Naive thymus-derived CD4-positive, alpha-beta T cell (primary cell): ENCODE results near the gene PRB2. TPM values are rescaled to one million over a fixed set of nuclear protein-coding genes. Genes with fewer than 3 reads are reported as not detected.
"Not testable (repeated sequence)": the region's sequence is repeated elsewhere in the genome, so short reads cannot be mapped to it uniquely, and the experiment has no call there.

Experiments used
- ATAC-seq: fragments of 150-1000 bp; cut with Tn5 transposase; 2 replicates; pipeline ENCODE4 v1.10.0; 2021; ENCODE audit warnings: mild to moderate bottlenecking, moderate library complexity
- CTCF ChIA-PET: fragments of 350-600 bp; sonication (Branson Sonifier 250); formaldehyde crosslinking; loops from one replicate; lab custom pipeline; 2021; ENCODE audit warnings: antibody characterized with exemption; lab: Charles Lee
- POLR2A ChIA-PET: fragments of 350-600 bp; sonication (Branson Sonifier 250); formaldehyde crosslinking; loops from one replicate; lab custom pipeline; 2021; ENCODE audit warnings: antibody characterized with exemption, inconsistent platforms; lab: Charles Lee
- DNase-seq, 9 donors: peaks; one replicate each; pipeline versions ENCODE4 v3.0.0 to v3.0.0-alpha.2; 2020 to 2022; ENCODE audit warnings: mixed read lengths in 1 of 9
- H3K27ac ChIP-seq: one replicate; pipeline ENCODE4 v1.7.0; 2013; ENCODE audit warnings: mild to moderate bottlenecking, low read depth, low read length, moderate library complexity
- H3K27me3 ChIP-seq, 2 donors: one replicate each; pipeline ENCODE4 v1.7.0; 2013; ENCODE audit warnings: low read length in 2 of 2, mild to moderate bottlenecking in 2 of 2, moderate library complexity in 2 of 2; ENCODE audit not compliant: control insufficient read depth in 2 of 2, insufficient read depth in 2 of 2
- H3K36me3 ChIP-seq, 3 experiments: 1 replicate in 2 of 3; 2 replicates in 1 of 3; pipeline ENCODE4 v1.7.0; 2013; ENCODE audit warnings: low read length in 3 of 3, mild to moderate bottlenecking in 3 of 3, moderate library complexity in 1 of 3; ENCODE audit not compliant: insufficient read depth in 3 of 3, control insufficient read depth in 2 of 3
- H3K4me1 ChIP-seq, 2 donors: one replicate each; pipeline ENCODE4 v1.7.0; 2013; ENCODE audit warnings: low read length in 2 of 2, mild to moderate bottlenecking in 2 of 2, moderate library complexity in 1 of 2; ENCODE audit not compliant: control insufficient read depth in 2 of 2, insufficient read depth in 2 of 2
- H3K4me3 ChIP-seq: 2 replicates; pipeline ENCODE4 v1.7.0; 2013; ENCODE audit warnings: mild to moderate bottlenecking, low read length
- H3K9me3 ChIP-seq, 3 experiments: 1 replicate in 2 of 3; 2 replicates in 1 of 3; pipeline ENCODE4 v1.7.0; 2013; ENCODE audit warnings: low read length in 3 of 3; ENCODE audit not compliant: control insufficient read depth in 2 of 3
- H3K27ac Mint-ChIP-seq, 9 donors: one replicate each; pipeline ENCODE4 v1.8.0; 2020 to 2022; ENCODE audit warnings: mixed read lengths in 9 of 9, mild to moderate bottlenecking in 8 of 9, moderate library complexity in 5 of 9, inconsistent platforms in 2 of 9
- H3K27me3 Mint-ChIP-seq, 5 donors: one replicate each; pipeline ENCODE4 v1.8.0; 2021 to 2022; ENCODE audit warnings: mixed read lengths in 5 of 5, mild to moderate bottlenecking in 1 of 5
- H3K36me3 Mint-ChIP-seq, 5 donors: one replicate each; pipeline ENCODE4 v1.8.0; 2020 to 2022; ENCODE audit warnings: mixed read lengths in 5 of 5, mild to moderate bottlenecking in 3 of 5, inconsistent platforms in 1 of 5
- H3K4me1 Mint-ChIP-seq, 7 donors: one replicate each; pipeline ENCODE4 v1.8.0; 2020 to 2022; ENCODE audit warnings: mixed read lengths in 7 of 7, mild to moderate bottlenecking in 3 of 7, inconsistent platforms in 1 of 7
- H3K4me3 Mint-ChIP-seq, 10 donors: one replicate each; pipeline ENCODE4 v1.8.0; 2020 to 2022; ENCODE audit warnings: mild to moderate bottlenecking in 10 of 10, mixed read lengths in 10 of 10, moderate library complexity in 6 of 10, inconsistent platforms in 2 of 10
- H3K9me3 Mint-ChIP-seq, 11 donors: one replicate each; pipeline ENCODE4 v1.8.0; 2020 to 2022; ENCODE audit warnings: mixed read lengths in 11 of 11, mild to moderate bottlenecking in 4 of 11, inconsistent platforms in 1 of 11, moderate library complexity in 1 of 11
- intact Hi-C, 2 donors: fragments of 100-400 bp; cut with micrococcal nuclease; formaldehyde crosslinking; loops; one replicate each; pipeline ENCODE4 v1.15.1; 2023
- polyA plus RNA-seq, 2 donors: library from polyadenylated mRNA; unstranded; fragments of 300-500 nt; fragmentation: Illumina TruSeq; gene quantifications; one replicate each; pipeline ENCODE4 v1.2.3, GENCODE V29; 2021
- total RNA-seq, 6 experiments: library from RNA in 5 of 6; stranded (reverse) in 5 of 6; gene quantifications; 1 replicate in 5 of 6; 2 replicates in 1 of 6; pipeline ENCODE4 v1.2.3 and lab custom pipeline; 2021 to 2026

The PRB2 gene
- total RNA-seq (not detected), polyA plus RNA-seq (not detected), total RNA-seq (lab: John Stamatoyannopoulos, UW) (not detected)

GRCh38 chr12:11395467-11395866, at the start of gene PRB2:
Gene PRB2 (minus strand): TSS chr12:11395567. CDS start chr12:11395529, 38 bp downstream.
- CTCF ChIA-PET, H3K27me3 ChIP-seq, H3K27ac ChIP-seq, H3K4me3 Mint-ChIP-seq, H3K4me1 Mint-ChIP-seq, H3K9me3 ChIP-seq, H3K4me1 ChIP-seq, POLR2A ChIA-PET, H3K9me3 Mint-ChIP-seq, H3K36me3 Mint-ChIP-seq, H3K36me3 ChIP-seq, ATAC-seq, intact Hi-C loops, DNase-seq, H3K4me3 ChIP-seq, H3K27me3 Mint-ChIP-seq: not testable (repeated sequence)
- peak within 1 kb of the TSS in 1 of 9 donors; percentile 43 for H3K27ac Mint-ChIP-seq

GRCh38 chr12:11437966-11438365, 42.6 kb upstream of the PRB2 start:
- intact Hi-C loops, result no loop called here
- Mint-ChIP-seq H3K36me3 (peaks cover 0 to 5% (median 0%) of the 10 kb centered on the region in 5 donors), H3K4me3 (no peak overlapping the region), H3K4me1 (no peaks in the 10 kb centered on the region), H3K27ac (no peak overlapping the region), H3K9me3 (peaks cover 0 to 2% (median 0%) of the 10 kb centered on the region in 11 donors), H3K27me3 (no peaks in the 10 kb centered on the region)
- Histone ChIP-seq H3K27ac (no peak overlapping the region), H3K4me3 (no peak overlapping the region), H3K36me3 (no peaks in the 10 kb centered on the region), H3K27me3 (no peaks in the 10 kb centered on the region), H3K9me3 (no peaks in the 10 kb centered on the region), H3K4me1 (no peaks in the 10 kb centered on the region)
- ChIA-PET POLR2A (no interaction called here), CTCF (no interaction called here)
- DNase-seq, result no peak
- no peak for ATAC-seq

- H3K9me3 Mint-ChIP-seq, result peaks cover 0 to 2% (median 0%) of the 10 kb centered on the region in 11 donors
- no peak for DNase-seq
- H3K27me3 Mint-ChIP-seq, result no peaks in the 10 kb centered on the region
- no peaks in the 10 kb centered on the region for H3K4me1 ChIP-seq
- POLR2A ChIA-PET, result no interaction called here
- no peak overlapping the region for H3K27ac Mint-ChIP-seq
- no peaks in the 10 kb centered on the region for H3K4me1 Mint-ChIP-seq
- no peaks in the 10 kb centered on the region for H3K27me3 ChIP-seq
- CTCF ChIA-PET, result no interaction called here
- no peak overlapping the region for H3K4me3 ChIP-seq
- intact Hi-C loops, result no loop called here
- H3K4me3 Mint-ChIP-seq, result no peak overlapping the region
- H3K27ac ChIP-seq, result no peak overlapping the region
- H3K9me3 ChIP-seq, result no peaks in the 10 kb centered on the region
- no peaks in the 10 kb centered on the region for H3K36me3 ChIP-seq
- peaks cover 0 to 4% (median 0%) of the 10 kb centered on the region in 5 donors for H3K36me3 Mint-ChIP-seq
- ATAC-seq, result no peak
Observed at GRCh38 chr12:11433664-11434063, 38.3 kb upstream of the PRB2 start.

GRCh38 chr12:11431486-11431885, 36.1 kb upstream of the PRB2 start:
- ATAC-seq, result no peak
- DNase-seq, result no peak
- intact Hi-C loops, result no loop called here
- H3K27me3 Mint-ChIP-seq, result peaks cover 0 to 1% (median 0%) of the 10 kb centered on the region in 5 donors
- no peaks in the 10 kb centered on the region for H3K36me3 ChIP-seq
- no peaks in the 10 kb centered on the region for H3K4me1 Mint-ChIP-seq
- H3K36me3 Mint-ChIP-seq, result peaks cover 0 to 4% (median 0%) of the 10 kb centered on the region in 5 donors
- POLR2A ChIA-PET, result no interaction called here
- H3K27ac Mint-ChIP-seq, result no peak overlapping the region
- no peak overlapping the region for H3K27ac ChIP-seq
- no peak overlapping the region for H3K4me3 ChIP-seq
- no peaks in the 10 kb centered on the region for H3K9me3 ChIP-seq
- CTCF ChIA-PET, result no interaction called here
- H3K9me3 Mint-ChIP-seq, result no peaks in the 10 kb centered on the region
- no peaks in the 10 kb centered on the region for H3K4me1 ChIP-seq
- H3K27me3 ChIP-seq, result no peaks in the 10 kb centered on the region
- H3K4me3 Mint-ChIP-seq, result no peak overlapping the region

GRCh38 chr12:11427341-11427740, 32.0 kb upstream of the PRB2 start:
- ATAC-seq (no peak), DNase-seq (no peak)
- CTCF ChIA-PET, result no interaction called here
- Histone ChIP-seq H3K27ac (no peak overlapping the region), H3K36me3 (no peaks in the 10 kb centered on the region), H3K9me3 (no peaks in the 10 kb centered on the region), H3K27me3 (no peaks in the 10 kb centered on the region), H3K4me3 (no peak overlapping the region), H3K4me1 (no peaks in the 10 kb centered on the region)
- peaks cover 0 to 1% (median 0%) of the 10 kb centered on the region in 5 donors for H3K27me3 Mint-ChIP-seq
- H3K4me3 Mint-ChIP-seq, result no peak overlapping the region
- H3K9me3 Mint-ChIP-seq, result peaks cover 0 to 10% (median 0%) of the 10 kb centered on the region in 11 donors
- intact Hi-C loops, result no loop called here
- H3K4me1 Mint-ChIP-seq, result no peaks in the 10 kb centered on the region
- H3K36me3 Mint-ChIP-seq, result peaks cover 0 to 3% (median 0%) of the 10 kb centered on the region in 5 donors
- no peak overlapping the region for H3K27ac Mint-ChIP-seq
- POLR2A ChIA-PET, result no interaction called here

GRCh38 chr12:11412731-11413130, 17.4 kb upstream of the PRB2 start:
- H3K4me1 ChIP-seq, result no peaks in the 10 kb centered on the region
- Mint-ChIP-seq H3K36me3 (peaks cover 0 to 35% (median 17%) of the 10 kb centered on the region in 5 donors), H3K4me3 (no peak overlapping the region), H3K4me1 (no peaks in the 10 kb centered on the region), H3K27me3 (peaks cover 0 to 4% (median 0%) of the 10 kb centered on the region in 5 donors), H3K9me3 (peaks cover 2 to 42% (median 16%) of the 10 kb centered on the region in 11 donors), H3K27ac (no peak overlapping the region)
- intact Hi-C loops, result no loop called here
- CTCF ChIA-PET, result no interaction called here
- no peak overlapping the region for H3K27ac ChIP-seq
- POLR2A ChIA-PET, result no interaction called here
- no peak overlapping the region for H3K4me3 ChIP-seq
- no peaks in the 10 kb centered on the region for H3K27me3 ChIP-seq
- ATAC-seq (no peak), DNase-seq (no peak)
- H3K36me3 ChIP-seq, result no peaks in the 10 kb centered on the region
- peaks cover 0 to 4% (median 0%) of the 10 kb centered on the region in 3 experiments for H3K9me3 ChIP-seq

GRCh38 chr12:11408096-11408495, 12.7 kb upstream of the PRB2 start:
- Mint-ChIP-seq H3K27ac (no peak overlapping the region), H3K27me3 (peaks cover 0 to 3% (median 0%) of the 10 kb centered on the region in 5 donors), H3K4me1 (no peaks in the 10 kb centered on the region), H3K36me3 (peaks cover 0 to 26% (median 8%) of the 10 kb centered on the region in 5 donors), H3K4me3 (no peak overlapping the region), H3K9me3 (peaks cover 4 to 21% (median 11%) of the 10 kb centered on the region in 11 donors)
- ChIA-PET POLR2A (no interaction called here), CTCF (no interaction called here)
- no peak overlapping the region for H3K4me3 ChIP-seq
- no peaks in the 10 kb centered on the region for H3K36me3 ChIP-seq
- H3K27me3 ChIP-seq, result no peaks in the 10 kb centered on the region
- no peak for DNase-seq
- no peaks in the 10 kb centered on the region for H3K4me1 ChIP-seq
- intact Hi-C loops, result no loop called here
- peaks cover 0 to 4% (median 0%) of the 10 kb centered on the region in 3 experiments for H3K9me3 ChIP-seq
- H3K27ac ChIP-seq, result no peak overlapping the region
- no peak for ATAC-seq
